HG03342 (cell line): Measurements from ENCODE around the gene TEX48.
A peak's percentile ranks its signal among the peaks of the same experiment; 100 is the strongest.

ENCODE experiments used
- ATAC-seq: cut with Tn5 transposase; IDR thresholded peaks from one replicate; pipeline ENCODE4 v1.9.1; 2021; ENCODE audit warnings: mild to moderate bottlenecking, moderate library complexity; ENCODE audit not compliant: unreplicated experiment

The TEX48 gene

DNA sequence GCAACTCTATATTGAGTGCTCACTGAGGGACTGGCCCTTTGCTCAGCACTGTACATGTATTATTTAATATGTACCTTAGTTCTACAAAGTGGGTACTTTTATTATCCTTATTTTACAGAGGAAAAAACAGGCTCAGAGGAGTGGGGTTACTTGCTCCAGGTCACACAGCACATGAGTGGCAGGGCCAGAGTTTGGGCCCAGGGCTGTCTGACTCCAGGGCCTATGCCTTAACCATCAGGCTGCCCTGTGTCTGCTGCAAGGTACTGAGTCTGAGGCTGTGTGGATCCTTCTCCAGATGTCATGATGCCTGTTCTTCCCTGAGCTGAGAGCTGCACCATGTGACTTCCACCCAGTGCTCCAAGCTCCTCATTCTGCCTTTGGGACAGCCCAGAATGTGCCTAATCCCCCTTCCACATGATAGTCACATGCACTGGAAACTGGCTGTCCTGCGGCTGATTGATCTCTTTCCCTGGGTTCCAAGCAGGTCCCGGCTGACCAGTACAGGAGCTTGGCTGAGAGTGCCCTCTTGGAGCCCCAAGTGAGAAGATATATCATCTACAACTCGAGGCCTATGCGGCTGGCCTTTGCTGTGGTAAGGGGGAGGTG is 55.5 kb downstream of the TEX48 start:
- ATAC-seq = no peak

DNA sequence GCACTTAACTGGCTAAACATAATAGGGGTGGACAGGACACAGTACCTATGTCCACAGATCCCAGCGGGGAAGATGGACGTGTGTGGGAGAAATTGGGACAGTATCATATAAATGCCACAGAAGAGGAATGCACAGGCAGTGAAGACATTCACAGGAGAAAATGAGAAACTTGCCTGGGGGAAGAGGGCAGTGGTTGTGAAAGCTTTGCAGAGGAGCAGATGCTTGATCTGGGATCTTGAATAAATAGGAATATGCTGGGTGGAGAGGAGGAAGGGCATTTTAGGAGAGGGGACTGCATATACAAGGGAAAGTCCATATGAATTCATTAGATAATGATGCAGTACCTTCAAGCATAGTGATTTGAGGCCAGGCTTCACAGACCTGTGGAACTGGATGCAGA is 57.3 kb downstream of the TEX48 start:
- no peak for ATAC-seq

DNA sequence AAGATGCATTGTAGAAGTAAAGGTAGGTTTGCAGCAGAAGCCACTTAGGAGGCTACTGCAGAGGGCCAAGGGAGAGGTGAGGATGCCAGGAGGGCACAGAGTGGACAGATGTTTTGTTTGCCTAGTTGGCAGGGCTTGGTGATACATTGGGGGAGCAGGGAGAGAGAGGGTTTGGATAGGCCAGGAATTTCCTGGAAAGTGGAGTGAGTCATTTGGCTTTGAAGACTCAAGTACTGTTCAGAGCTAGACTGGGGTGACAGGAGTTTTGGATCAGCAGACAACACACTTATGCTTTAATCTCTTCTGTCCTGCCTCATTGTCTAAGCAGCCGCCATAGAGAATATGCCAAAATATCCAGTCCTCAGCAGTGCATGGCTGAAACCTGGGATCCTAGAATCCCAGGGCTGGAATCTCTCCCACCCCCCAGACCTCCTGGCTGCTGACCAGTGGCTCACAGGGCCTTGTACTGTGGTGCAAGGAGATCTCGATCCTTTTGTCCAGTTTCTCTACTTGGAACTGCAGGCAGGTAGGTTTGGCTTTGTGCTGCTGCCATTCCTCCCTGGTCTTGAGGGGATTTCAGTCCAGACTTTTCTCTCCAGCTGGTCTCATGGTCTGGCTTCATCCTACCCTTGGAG is 59.9 kb downstream of the TEX48 start:
- no peak for ATAC-seq

DNA sequence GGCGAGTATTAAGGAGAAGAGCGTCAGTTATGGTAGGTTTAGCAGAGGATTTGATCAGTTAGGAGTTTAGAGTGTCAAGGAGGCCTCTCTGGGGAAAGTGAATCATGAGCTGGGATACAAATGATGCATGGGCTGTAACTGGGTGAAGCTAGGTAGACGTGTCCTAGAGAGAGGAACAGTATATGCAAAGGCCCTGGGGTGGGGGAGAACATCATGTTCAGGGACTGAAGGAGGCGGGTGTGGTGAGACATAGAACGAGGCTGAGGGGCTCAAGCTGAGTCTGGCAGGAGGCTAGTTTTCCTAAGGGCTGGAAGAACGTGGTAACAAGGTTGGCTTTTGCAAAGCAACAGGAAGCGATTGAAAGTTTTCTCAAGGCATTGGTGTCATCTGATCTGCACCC is 60.4 kb downstream of the TEX48 start:
- ATAC-seq = no peak

DNA sequence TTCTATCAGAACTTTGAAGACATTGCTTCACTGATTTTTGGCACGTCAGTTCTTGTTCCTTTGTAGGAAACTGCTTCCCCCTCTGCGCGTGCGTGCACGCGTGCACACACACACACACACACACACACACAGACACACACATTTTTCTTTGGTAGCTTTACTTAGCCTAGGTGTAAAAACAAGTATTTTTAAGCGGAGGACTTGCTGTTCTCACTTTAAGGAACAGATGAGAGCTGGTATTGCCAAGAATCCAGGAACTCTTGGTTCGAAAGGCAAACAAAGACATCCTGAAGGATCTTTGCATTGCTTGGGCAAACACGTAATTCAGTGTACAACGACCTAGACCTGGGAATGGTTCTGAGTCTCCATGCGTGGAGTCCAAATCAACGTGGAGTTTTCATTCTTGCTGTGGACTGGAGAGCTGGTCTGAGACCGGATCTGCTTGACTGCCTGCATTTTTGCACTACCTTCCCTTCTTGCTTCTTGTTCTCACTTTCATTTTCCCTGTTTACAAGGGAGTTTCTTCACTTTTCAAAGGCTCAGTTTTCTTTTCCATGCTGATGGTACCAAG is 62.7 kb downstream of the TEX48 start:
- peak; percentile 43 for ATAC-seq

DNA sequence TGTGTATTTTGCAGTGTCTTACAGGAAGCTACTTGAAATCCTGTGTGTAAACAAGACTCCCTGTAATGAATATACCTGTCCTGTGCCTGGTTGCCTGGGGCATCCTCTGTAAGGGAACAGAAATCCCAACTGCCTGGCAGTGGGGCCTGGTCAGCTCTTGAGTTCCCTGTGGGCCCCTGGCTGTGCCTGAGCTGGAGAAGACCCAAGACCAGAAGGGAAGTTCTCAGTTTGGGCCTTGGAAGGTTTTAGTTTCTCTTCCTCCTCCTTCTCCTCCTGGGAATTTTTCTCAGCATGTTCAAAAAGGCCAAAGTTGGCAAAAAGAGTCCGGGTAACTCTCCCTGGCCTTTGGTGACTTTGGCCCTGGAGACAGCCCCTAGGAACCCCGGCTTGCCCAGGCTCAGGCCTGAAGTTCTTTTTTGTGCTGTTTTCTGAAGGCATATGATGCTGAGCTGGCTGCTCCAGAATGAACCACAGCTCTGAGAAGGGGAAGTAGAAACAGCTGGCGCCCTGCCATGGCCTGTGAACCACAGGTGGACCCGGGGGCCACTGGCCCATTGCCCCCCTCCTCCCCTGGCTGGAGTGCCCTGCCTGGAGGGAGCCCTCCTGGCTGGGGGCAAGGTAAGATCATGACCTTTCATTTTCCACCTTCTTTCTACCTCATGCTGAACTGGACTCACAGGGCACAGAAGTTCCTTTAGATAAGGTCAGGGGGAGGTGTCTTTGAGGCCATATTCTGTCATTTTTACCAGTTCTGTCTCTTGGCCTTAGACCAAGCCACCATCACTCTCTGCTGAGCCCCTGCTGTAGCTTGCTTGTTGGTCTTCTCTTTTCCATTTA is 65.1 kb downstream of the TEX48 start:
- ATAC-seq = peak; percentile 65
